Neural cell (in vitro differentiated cells): ENCODE results near the gene MBNL2. TPM values are rescaled to one million over a fixed set of nuclear protein-coding genes. Genes with fewer than 3 reads are reported as not detected.

ENCODE experiments used
- H2AFZ ChIP-seq: fragments of 200-600, 300-800 bp; sonication (generic), shearing (Covaris generic); 2 replicates; pipeline ENCODE4 v1.6.0; 2014; ENCODE audit warnings: low read depth, mild to moderate bottlenecking, antibody characterized with exemption, low read length, moderate library complexity
- H3F3A ChIP-seq: fragments of 200-600 bp; shearing (Covaris generic); 2 replicates; pipeline ENCODE4 v1.6.1; 2016; ENCODE audit warnings: mild to moderate bottlenecking, moderate library complexity, mixed read lengths, antibody characterized with exemption, low read length; ENCODE audit not compliant: insufficient read depth, poor library complexity, severe bottlenecking
- H3K27ac ChIP-seq: fragments of 200-600, 300-800 bp; sonication (generic), shearing (Covaris generic); 2 replicates; pipeline ENCODE4 v1.5.1; 2014; ENCODE audit warnings: mild to moderate bottlenecking, low read length, moderate library complexity
- H3K27me3 ChIP-seq: fragments of 300-800, 200-600 bp; sonication (generic), shearing (Covaris generic); 2 replicates; pipeline ENCODE4 v1.6.0; 2014; ENCODE audit warnings: mild to moderate bottlenecking, low read depth, low read length, moderate library complexity; ENCODE audit not compliant: insufficient read depth
- H3K36me3 ChIP-seq: fragments of 300-800, 200-600 bp; sonication (generic), shearing (Covaris generic); 2 replicates; pipeline ENCODE4 v1.5.1; 2014; ENCODE audit warnings: mild to moderate bottlenecking, antibody characterized with exemption, low read length, moderate library complexity; ENCODE audit not compliant: insufficient read depth
- H3K4me2 ChIP-seq: fragments of 300-800, 200-600 bp; sonication (generic), shearing (Covaris generic); 2 replicates; pipeline ENCODE4 v1.6.0; 2014; ENCODE audit warnings: mild to moderate bottlenecking, low read length
- H3K4me3 ChIP-seq: fragments of 300-800, 200-600 bp; sonication (generic), shearing (Covaris generic); 2 replicates; pipeline ENCODE4 v1.5.1; 2014; ENCODE audit warnings: mild to moderate bottlenecking, low read length, moderate library complexity
- H3K79me2 ChIP-seq: fragments of 200-600 bp; shearing (Covaris generic); replicated peaks from 2 replicates; pipeline ENCODE4 v1.6.0; 2014; ENCODE audit warnings: mild to moderate bottlenecking, low read length, moderate library complexity; ENCODE audit not compliant: insufficient read depth
- H3K9ac ChIP-seq: fragments of 300-800, 200-600 bp; sonication (generic), shearing (Covaris generic); 2 replicates; pipeline ENCODE4 v1.6.1; 2016; ENCODE audit warnings: mild to moderate bottlenecking, low read length, mixed read lengths
- H3K9me2 ChIP-seq: fragments of 200-600 bp; shearing (Covaris generic); 2 replicates; pipeline ENCODE4 v1.6.1; 2016; ENCODE audit warnings: mild to moderate bottlenecking, low read length, mixed read lengths; ENCODE audit not compliant: insufficient read depth
- H3K9me3 ChIP-seq: fragments of 200-600, 300-800 bp; sonication (generic), shearing (Covaris generic); 2 replicates; pipeline ENCODE4 v1.6.1; 2016; ENCODE audit warnings: mild to moderate bottlenecking, mixed run types, low read length, moderate library complexity, mixed read lengths
- H4K20me1 ChIP-seq: fragments of 200-600 bp; shearing (Covaris generic); 2 replicates; pipeline ENCODE4 v1.6.1; 2016; ENCODE audit warnings: mild to moderate bottlenecking, mixed run types; ENCODE audit not compliant: insufficient read depth
- EP300 ChIP-seq: fragments of 450-650 bp; conservative IDR thresholded peaks from 2 replicates; pipeline ENCODE4 v1.6.1; 2014; ENCODE audit warnings: antibody characterized with exemption, mild to moderate bottlenecking, moderate library complexity; ENCODE audit not compliant: poor library complexity, severe bottlenecking
- EZH2 ChIP-seq: fragments of 200-600, 300-800 bp; shearing (Covaris generic), sonication (generic); IDR thresholded peaks from 2 replicates; pipeline ENCODE4 v1.6.1; 2014; ENCODE audit warnings: antibody characterized with exemption, low read length, borderline replicate concordance, mild to moderate bottlenecking; ENCODE audit not compliant: insufficient read depth, poor library complexity, severe bottlenecking
- MXI1 ChIP-seq: fragments of 450-650 bp; conservative IDR thresholded peaks from 2 replicates; pipeline ENCODE4 v1.6.1; 2014; ENCODE audit warnings: antibody characterized with exemption, mild to moderate bottlenecking; ENCODE audit not compliant: poor library complexity, severe bottlenecking
- POLR2AphosphoS5 ChIP-seq: IDR thresholded peaks from 2 replicates; pipeline ENCODE4 v1.6.1; 2012
- RAD21 ChIP-seq: fragments of 450-650 bp; conservative IDR thresholded peaks from 2 replicates; pipeline ENCODE4 v1.6.1; 2014; ENCODE audit warnings: antibody characterized with exemption, mild to moderate bottlenecking, moderate library complexity
- REST ChIP-seq: IDR thresholded peaks from 2 replicates; pipeline ENCODE4 v1.6.1; 2012; ENCODE audit warnings: borderline replicate concordance
- SMC3 ChIP-seq: fragments of 450-650 bp; conservative IDR thresholded peaks from 2 replicates; pipeline ENCODE4 v1.6.1; 2014; ENCODE audit warnings: antibody characterized with exemption, mild to moderate bottlenecking, moderate library complexity; ENCODE audit not compliant: poor library complexity
- TAF1 ChIP-seq: IDR thresholded peaks from 2 replicates; pipeline ENCODE4 v1.6.1; 2012; ENCODE audit warnings: low read depth
- polyA plus RNA-seq: library from polyadenylated mRNA; depleted of rRNA; stranded (reverse); fragments of >200 nt; gene quantifications from 2 replicates; pipeline ENCODE4 v1.2.3, GENCODE V29; 2014
- TF ChIP-seq, protein P1 (sequence below): fragments of 450-650 bp; IDR thresholded peaks from 2 replicates; pipeline ENCODE4 v1.5.1; 2014; ENCODE audit warnings: antibody characterized with exemption, mild to moderate bottlenecking, moderate library complexity; ENCODE audit not compliant: poor library complexity, severe bottlenecking

MBNL2 gene
- polyA plus RNA-seq, 1 donor from 2014 or later, result 4.3 TPM

GRCh38 chr13:97364031-97364430, 141.9 kb downstream of the MBNL2 start:
- Histone ChIP-seq H3K4me2 (no peak overlapping the region), H3K4me3 (no peak overlapping the region), H3K9me2 (no peaks in the 10 kb centered on the region), H3F3A (no peaks in the 10 kb centered on the region), H3K27me3 (no peaks in the 10 kb centered on the region), H3K9ac (no peak overlapping the region), H3K79me2 (no peaks in the 10 kb centered on the region), H3K36me3 (no peaks in the 10 kb centered on the region), H3K27ac (no peak overlapping the region), H4K20me1 (no peaks in the 10 kb centered on the region), H2AFZ (no peak overlapping the region), H3K9me3 (no peaks in the 10 kb centered on the region)
- TF ChIP-seq EZH2 (no peak), MXI1 (no peak), RAD21 (no peak), EP300 (no peak), REST (no peak), SMC3 (no peak)
- TF ChIP-seq, protein P1, sequence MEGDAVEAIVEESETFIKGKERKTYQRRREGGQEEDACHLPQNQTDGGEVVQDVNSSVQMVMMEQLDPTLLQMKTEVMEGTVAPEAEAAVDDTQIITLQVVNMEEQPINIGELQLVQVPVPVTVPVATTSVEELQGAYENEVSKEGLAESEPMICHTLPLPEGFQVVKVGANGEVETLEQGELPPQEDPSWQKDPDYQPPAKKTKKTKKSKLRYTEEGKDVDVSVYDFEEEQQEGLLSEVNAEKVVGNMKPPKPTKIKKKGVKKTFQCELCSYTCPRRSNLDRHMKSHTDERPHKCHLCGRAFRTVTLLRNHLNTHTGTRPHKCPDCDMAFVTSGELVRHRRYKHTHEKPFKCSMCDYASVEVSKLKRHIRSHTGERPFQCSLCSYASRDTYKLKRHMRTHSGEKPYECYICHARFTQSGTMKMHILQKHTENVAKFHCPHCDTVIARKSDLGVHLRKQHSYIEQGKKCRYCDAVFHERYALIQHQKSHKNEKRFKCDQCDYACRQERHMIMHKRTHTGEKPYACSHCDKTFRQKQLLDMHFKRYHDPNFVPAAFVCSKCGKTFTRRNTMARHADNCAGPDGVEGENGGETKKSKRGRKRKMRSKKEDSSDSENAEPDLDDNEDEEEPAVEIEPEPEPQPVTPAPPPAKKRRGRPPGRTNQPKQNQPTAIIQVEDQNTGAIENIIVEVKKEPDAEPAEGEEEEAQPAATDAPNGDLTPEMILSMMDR, result no peak

DNA sequence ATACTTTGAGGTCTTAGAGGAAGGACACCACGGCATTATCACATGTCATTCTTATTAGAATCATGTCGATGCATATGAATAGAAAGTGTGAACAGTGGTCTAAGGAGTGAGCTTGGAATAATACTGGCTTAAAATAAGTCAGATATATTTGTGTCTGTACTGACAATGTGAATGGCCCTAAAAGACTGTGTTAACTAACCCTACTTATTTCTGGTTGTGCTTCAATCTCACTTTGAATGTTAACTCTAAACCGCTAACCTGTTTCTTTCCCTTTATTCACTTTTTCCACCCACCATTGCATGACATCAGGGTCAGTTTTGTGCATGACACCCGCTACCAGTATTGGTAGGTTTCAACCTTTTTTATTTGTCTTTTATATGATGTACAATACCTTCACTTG, 142.7 kb downstream of the MBNL2 start:
- Histone ChIP-seq H3K9ac (no peak overlapping the region), H3K27me3 (no peaks in the 10 kb centered on the region), H3K79me2 (no peaks in the 10 kb centered on the region), H4K20me1 (no peaks in the 10 kb centered on the region), H3K4me2 (no peak overlapping the region), H3K9me2 (no peaks in the 10 kb centered on the region), H3K27ac (no peak overlapping the region), H3K9me3 (no peaks in the 10 kb centered on the region), H2AFZ (no peak overlapping the region), H3K36me3 (no peaks in the 10 kb centered on the region), H3F3A (no peaks in the 10 kb centered on the region), H3K4me3 (no peak overlapping the region)
- TF ChIP-seq EZH2, result no peak
- no peak for TF ChIP-seq POLR2AphosphoS5
- TF ChIP-seq EP300, result no peak
- TF ChIP-seq RAD21, result no peak
- no peak for TF ChIP-seq MXI1
- TF ChIP-seq SMC3, result no peak
- no peak for TF ChIP-seq TAF1
- TF ChIP-seq REST, result no peak
- TF ChIP-seq, protein P1, result no peak
